Thoracic aorta (tissue), 2 donors: Measurements from ENCODE around the gene USP31. TPM values are rescaled to one million over a fixed set of nuclear protein-coding genes. Genes with fewer than 3 reads are reported as not detected.

Source experiments
- ATAC-seq: fragments of 150-250 bp; one replicate; pipeline ENCODE4 v1.8.0; 2017; ENCODE audit warnings: low read depth; ENCODE audit not compliant: insufficient number of reproducible peaks, low FRiP score
- DNase-seq: peaks from one replicate; pipeline ENCODE4 v3.0.0-alpha.2; 2020; ENCODE audit warnings: low spot score
- H3K27ac ChIP-seq, 2 donors: fragments of 200-600 bp; sonication (generic); 1 replicate in 1 of 2; 2 replicates in 1 of 2; pipeline ENCODE4 v1.5.1; 2016; ENCODE audit warnings: mild to moderate bottlenecking in 2 of 2, moderate library complexity in 2 of 2
- H3K27me3 ChIP-seq: fragments of 200-600 bp; sonication (generic); replicated peaks from 2 replicates; pipeline ENCODE4 v1.6.0; 2016; ENCODE audit warnings: mild to moderate bottlenecking; ENCODE audit not compliant: insufficient read depth
- H3K36me3 ChIP-seq: fragments of 200-600 bp; sonication (generic); one replicate; pipeline ENCODE4 v1.5.1; 2016
- H3K4me1 ChIP-seq, 2 donors: fragments of 200-600 bp; sonication (generic); 1 replicate in 1 of 2; 2 replicates in 1 of 2; pipeline versions ENCODE4 v1.5.1 to v1.6.0; 2016; ENCODE audit warnings: low read depth in 2 of 2, mild to moderate bottlenecking in 1 of 2; ENCODE audit not compliant: control insufficient read depth in 1 of 2
- H3K4me3 ChIP-seq: fragments of 200-600 bp; sonication (generic); 2 replicates; pipeline ENCODE4 v1.5.1; 2016; ENCODE audit warnings: mild to moderate bottlenecking
- H3K9me3 ChIP-seq: fragments of 200-600 bp; sonication (generic); 2 replicates; pipeline ENCODE4 v1.5.1; 2016
- CTCF ChIP-seq: fragments of 200-600 bp; sonication (generic); IDR thresholded peaks from one replicate; pipeline ENCODE4 v1.5.1; 2019; ENCODE audit warnings: antibody characterized with exemption
- total RNA-seq, 2 donors: library from RNA; depleted of rRNA; stranded (reverse); fragments of >200 nt; gene quantifications; one replicate each; pipeline versions ENCODE4 v1.1.0 to v1.2.3, GENCODE V29; 2016

USP31 gene
- total RNA-seq, 2 donors from 2014 or later: 19.6 to 25.0 TPM

GRCh38 chr16:23141959-23142740, 7.1 kb downstream of the USP31 start:
- Histone ChIP-seq H3K36me3 (no peaks in the 10 kb centered on the region), H3K4me3 (peak overlapping the region; percentile 5), H3K4me1 (peaks cover 33 to 69% of the 10 kb centered on the region in 2 donors), H3K27me3 (no peaks in the 10 kb centered on the region), H3K9me3 (peaks cover 2% of the 10 kb centered on the region), H3K27ac (peak overlapping the region; percentile 29 to 62)
- peak; percentile 29 for ATAC-seq
- no peak for TF ChIP-seq CTCF
- DNase-seq: no peak

GRCh38 chr16:23141500-23141899, 7.8 kb downstream of the USP31 start:
- H3K27ac ChIP-seq: peak overlapping the region; percentile 29 to 62
- TF ChIP-seq CTCF: no peak

GRCh38 chr16:23141033-23141432, 8.2 kb downstream of the USP31 start:
- Histone ChIP-seq H3K4me3 (no peak overlapping the region), H3K27me3 (no peaks in the 10 kb centered on the region), H3K4me1 (peaks cover 29 to 58% of the 10 kb centered on the region in 2 donors), H3K9me3 (peaks cover 6% of the 10 kb centered on the region), H3K27ac (peak overlapping the region in 1 of 2 donors; percentile 62), H3K36me3 (no peaks in the 10 kb centered on the region)
- ATAC-seq: no peak
- DNase-seq: no peak
- TF ChIP-seq CTCF: no peak

More at GRCh38 chr16:23141500-23141899, 7.8 kb downstream of the USP31 start:
- Histone ChIP-seq H3K4me3 (no peak overlapping the region), H3K4me1 (peaks cover 29 to 62% of the 10 kb centered on the region in 2 donors), H3K9me3 (peaks cover 6% of the 10 kb centered on the region), H3K36me3 (no peaks in the 10 kb centered on the region), H3K27me3 (no peaks in the 10 kb centered on the region)
- no peak for DNase-seq
- ATAC-seq: no peak

- no peaks in the 10 kb centered on the region for H3K36me3 ChIP-seq
- DNase-seq (no peak), ATAC-seq (no peak)
- peaks cover 6% of the 10 kb centered on the region for H3K9me3 ChIP-seq
- H3K27ac ChIP-seq: no peak overlapping the region
- no peak overlapping the region for H3K4me3 ChIP-seq
- no peaks in the 10 kb centered on the region for H3K27me3 ChIP-seq
- TF ChIP-seq CTCF: no peak
- H3K4me1 ChIP-seq: peaks cover 24 to 48% of the 10 kb centered on the region in 2 donors
Observed at GRCh38 chr16:23140107-23140506, 9.1 kb downstream of the USP31 start.

- Histone ChIP-seq H3K27ac (no peak overlapping the region), H3K4me3 (no peak overlapping the region), H3K36me3 (no peaks in the 10 kb centered on the region), H3K27me3 (no peaks in the 10 kb centered on the region), H3K9me3 (peaks cover 6% of the 10 kb centered on the region), H3K4me1 (peaks cover 18 to 42% of the 10 kb centered on the region in 2 donors)
- no peak for TF ChIP-seq CTCF
- no peak for DNase-seq
- no peak for ATAC-seq
Observed at GRCh38 chr16:23137818-23138217, 11.4 kb downstream of the USP31 start.
